ENCODE measurements around the gene PLPP7.

- no peak for TF ChIP-seq NFE2L2 (conservative IDR thresholded peaks at IDR 0.05; ENCODE audit: low read length)
- TF ChIP-seq REST (IDR thresholded peaks at IDR 0.05) = no peak
- no peak for TF ChIP-seq POLR2A (IDR thresholded peaks at IDR 0.05; ENCODE audit: low read length)
- TF ChIP-seq POLR2AphosphoS2 (conservative IDR thresholded peaks at IDR 0.05; ENCODE audit: low read length) = no peak
- no peak for TF ChIP-seq JUNB (IDR thresholded peaks at IDR 0.05)
- no peak for TF ChIP-seq CTCF (IDR thresholded peaks at IDR 0.05)
- no peak for TF ChIP-seq RAD21 (conservative IDR thresholded peaks at IDR 0.05 in 1 of 2, IDR thresholded peaks at IDR 0.05 in 1 of 2)
Observed at GRCh38 chr9:131266266-131267229, 23.0 kb upstream of the PLPP7 start.

Data from A549 (cell line).